ENCODE data around the gene OR4C6.

OR4C6 gene

GRCh38 chr11:55707029-55707428 is 45.0 kb downstream of the OR4C6 start:
- no peak overlapping the region for H3K4me2 ChIP-seq (ENCODE audit: low read length)
- H3K9ac ChIP-seq (ENCODE audit: low read depth, low read length) = no peak overlapping the region
- H3K36me3 ChIP-seq (ENCODE audit: insufficient read depth, low read length) = no peaks in the 10 kb centered on the region
- no peaks in the 10 kb centered on the region for H3K27me3 ChIP-seq (ENCODE audit: control insufficient read depth, insufficient read depth, low read length)
- H3K4me1 ChIP-seq (ENCODE audit: control insufficient read depth, insufficient read depth, low read length) = no peaks in the 10 kb centered on the region
- H3K4me3 ChIP-seq (ENCODE audit: low read length) = no peak overlapping the region
- no peaks in the 10 kb centered on the region for H3K9me3 ChIP-seq (replicated peaks; ENCODE audit: low read length)

- H3K4me1 ChIP-seq (ENCODE audit: control insufficient read depth, insufficient read depth, low read length) = no peaks in the 10 kb centered on the region
- H3K4me3 ChIP-seq (ENCODE audit: low read length) = no peak overlapping the region
- H3K9me3 ChIP-seq (replicated peaks; ENCODE audit: low read length) = no peaks in the 10 kb centered on the region
- no peaks in the 10 kb centered on the region for H3K36me3 ChIP-seq (ENCODE audit: insufficient read depth, low read length)
- no peak overlapping the region for H3K4me2 ChIP-seq (ENCODE audit: low read length)
- H3K9ac ChIP-seq (ENCODE audit: low read depth, low read length) = no peak overlapping the region
- H3K27me3 ChIP-seq (ENCODE audit: control insufficient read depth, insufficient read depth, low read length) = no peaks in the 10 kb centered on the region
These were observed 53.2 kb downstream of the OR4C6 start for GRCh38 chr11:55714982-55715888.
